ENCODE data around the gene MFN1. TPM values are rescaled to one million over a fixed set of nuclear protein-coding genes. Genes with fewer than 3 reads are reported as not detected.
"Not testable (repeated sequence)": the region's sequence is repeated elsewhere in the genome, so short reads cannot be mapped to it uniquely, and the experiment has no call there.

The MFN1 gene
- total RNA-seq, result 65.7 and 70.5 TPM in 2 replicates

- peak; percentile 92 for DNase-seq (ENCODE audit: low read depth)
These were observed at the start of gene MFN1 for GRCh38 chr3:179347345-179348194. TSS of gene MFN1 (plus strand) at chr3:179347709. CDS start at chr3:179348852, 1,143 bp downstream.

DNA sequence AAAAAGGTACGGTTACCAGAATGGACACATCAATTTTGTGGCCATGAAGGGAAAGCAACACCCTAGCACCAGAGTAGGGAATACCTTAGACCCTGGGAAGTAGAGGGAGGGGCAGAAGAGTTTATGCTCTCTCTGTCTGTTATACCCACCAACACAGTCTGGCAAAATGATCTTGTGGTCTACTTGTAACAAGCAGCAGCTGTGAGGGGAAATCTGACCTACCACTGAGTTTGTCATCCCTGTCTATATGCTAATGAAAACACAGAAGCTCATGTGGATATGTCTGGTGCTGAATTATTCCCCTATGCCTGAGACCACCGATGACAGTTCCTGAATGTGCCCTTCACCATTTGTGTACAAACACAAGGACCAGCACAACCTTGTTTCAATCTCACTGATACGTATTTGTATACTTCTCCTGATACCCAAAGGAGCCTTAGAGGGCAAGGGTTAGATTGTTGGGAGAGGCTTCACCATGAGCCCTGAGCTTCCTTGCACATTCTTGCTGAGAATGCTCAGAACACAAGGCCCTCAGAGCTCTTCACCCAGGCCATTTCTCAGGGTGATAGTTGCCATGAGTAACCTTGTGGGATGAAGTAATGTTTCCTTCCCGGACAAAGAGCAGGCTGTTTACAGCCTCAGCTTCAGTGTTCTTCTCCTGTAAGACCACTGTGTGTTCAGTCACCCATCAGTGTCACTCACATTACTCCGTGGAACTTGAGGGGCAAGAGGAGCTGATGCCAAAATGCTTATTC, 49.4 kb upstream of the MFN1 start:
- no peak for DNase-seq (ENCODE audit: low read depth)

GRCh38 chr3:179299316-179299715, 48.2 kb upstream of the MFN1 start:
- no peak for DNase-seq (ENCODE audit: low read depth)

- no peak for DNase-seq (ENCODE audit: low read depth)
These were observed 47.4 kb upstream of the MFN1 start for GRCh38 chr3:179299999-179300613.

DNA sequence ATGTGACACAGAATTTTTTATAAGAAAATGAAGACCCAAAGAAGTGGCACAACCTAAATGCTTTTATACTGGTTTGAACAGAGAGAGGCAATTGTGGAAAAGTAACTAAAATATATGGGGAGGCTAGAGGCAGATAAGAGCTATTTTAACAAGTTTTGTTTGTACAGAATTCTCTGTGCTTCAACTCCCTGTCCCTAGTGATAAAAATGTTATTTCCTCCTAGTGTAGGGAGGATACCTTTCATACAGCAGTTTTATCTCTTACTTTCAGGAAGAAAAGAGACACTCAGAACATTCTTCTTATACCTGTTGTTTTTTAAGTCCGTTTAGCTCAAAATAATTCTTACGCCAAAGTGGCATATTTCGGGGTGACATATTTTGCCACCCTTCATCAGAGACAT, 45.9 kb upstream of the MFN1 start:
- no peak for DNase-seq (ENCODE audit: low read depth)

GRCh38 chr3:179302111-179302510, 45.4 kb upstream of the MFN1 start:
- DNase-seq (ENCODE audit: low read depth), result no peak

DNA sequence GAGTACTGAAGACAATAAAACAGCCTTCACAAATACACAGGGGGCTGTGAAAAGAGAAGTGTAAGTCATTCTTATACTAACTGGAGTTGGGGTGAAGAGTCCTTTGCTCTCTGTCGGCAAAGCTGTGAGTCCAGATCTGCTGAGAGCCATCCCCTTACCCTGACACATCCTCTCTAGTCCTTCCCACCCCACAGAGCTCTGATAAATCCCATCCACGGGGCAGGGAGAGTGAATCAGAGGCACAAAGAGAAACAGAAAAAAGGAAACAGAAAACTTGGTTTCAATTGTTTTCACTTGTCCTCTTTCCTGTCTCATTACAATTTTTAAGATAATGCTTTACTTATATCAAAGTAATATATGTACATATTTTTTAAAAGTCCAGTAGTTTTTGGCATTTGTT, 42.9 kb upstream of the MFN1 start:
- no peak for DNase-seq (ENCODE audit: low read depth)

DNA sequence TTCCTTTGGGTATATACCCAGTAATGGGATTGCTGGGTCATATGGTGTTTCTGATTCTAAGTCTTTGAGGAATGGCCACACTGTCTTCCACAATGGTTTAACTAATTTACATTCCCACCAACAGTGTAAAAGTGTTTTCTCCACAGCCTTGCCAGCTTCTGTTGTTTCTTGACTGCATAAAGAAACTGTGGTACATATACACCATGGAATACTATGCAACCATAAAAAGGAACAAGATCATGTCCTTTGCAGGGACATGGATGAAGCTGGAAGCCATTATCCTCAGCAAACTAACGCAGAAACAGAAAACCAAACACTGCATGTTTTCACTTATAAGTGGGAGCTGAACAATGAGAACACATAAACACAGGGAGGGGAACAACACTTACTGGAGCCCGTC, 40.1 kb upstream of the MFN1 start:
- not testable (repeated sequence) for DNase-seq (ENCODE audit: low read depth)

DNA sequence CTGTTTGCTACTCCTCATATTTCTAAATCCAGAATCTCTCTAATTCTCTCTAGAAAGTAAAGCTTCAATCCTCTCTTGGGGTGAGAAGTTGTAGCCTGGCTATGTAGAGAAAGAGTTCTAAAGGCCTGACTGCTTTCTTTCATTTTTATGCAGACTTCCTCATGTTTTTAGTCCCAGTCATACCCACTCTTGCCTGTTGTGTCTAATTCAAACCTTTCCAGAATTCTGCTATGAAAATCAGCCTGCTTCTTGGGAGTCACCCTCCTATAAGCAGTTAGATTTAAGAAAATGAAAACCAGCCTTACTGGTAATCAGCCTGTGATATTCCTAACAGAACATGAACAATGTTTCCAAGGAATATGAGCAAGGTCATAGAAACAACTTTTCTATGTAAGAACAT, 39.5 kb upstream of the MFN1 start:
- DNase-seq (ENCODE audit: low read depth), result peak; percentile 38

DNA sequence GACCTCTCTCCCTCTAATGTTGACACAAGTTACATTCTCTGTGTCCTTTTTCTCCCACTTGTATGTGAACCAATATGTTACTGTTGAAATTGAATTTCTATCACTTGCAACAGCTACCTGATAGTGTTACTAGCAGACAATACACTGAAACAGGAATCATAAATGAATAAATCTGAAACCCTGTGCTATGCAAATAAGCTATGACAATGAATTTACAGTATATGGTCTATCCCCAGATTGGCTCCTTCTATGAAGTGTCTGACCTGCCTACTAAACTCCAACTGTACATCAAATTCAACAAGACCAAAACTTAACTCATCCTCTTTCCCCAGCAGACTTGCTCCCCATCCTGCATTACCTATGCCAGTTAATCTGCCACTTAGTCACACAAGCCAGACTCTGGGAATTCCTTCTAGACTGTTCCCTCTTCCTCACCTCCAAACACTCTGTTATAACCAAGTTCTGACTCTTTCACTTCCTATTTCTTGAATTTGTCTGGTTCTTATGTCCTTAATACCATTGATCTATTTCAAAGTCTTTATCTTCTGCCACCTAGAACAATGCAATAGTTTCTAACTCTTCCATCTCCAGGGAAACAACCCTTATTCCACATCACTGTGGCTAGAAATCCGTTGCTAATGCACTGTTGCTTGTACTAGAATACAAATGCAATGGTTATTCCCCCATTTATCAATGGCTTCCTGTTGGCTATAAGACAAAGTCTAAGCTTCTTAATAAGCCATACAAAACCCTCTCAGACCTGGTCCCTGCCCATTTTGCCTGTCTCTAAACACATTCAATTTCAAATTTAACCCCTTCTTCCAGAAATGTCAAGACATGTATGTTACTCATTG, 38.1 kb upstream of the MFN1 start:
- DNase-seq (ENCODE audit: low read depth), result no peak

- no peak for DNase-seq (ENCODE audit: low read depth)
These were observed 28.6 kb upstream of the MFN1 start for GRCh38 chr3:179318876-179319275.

DNA sequence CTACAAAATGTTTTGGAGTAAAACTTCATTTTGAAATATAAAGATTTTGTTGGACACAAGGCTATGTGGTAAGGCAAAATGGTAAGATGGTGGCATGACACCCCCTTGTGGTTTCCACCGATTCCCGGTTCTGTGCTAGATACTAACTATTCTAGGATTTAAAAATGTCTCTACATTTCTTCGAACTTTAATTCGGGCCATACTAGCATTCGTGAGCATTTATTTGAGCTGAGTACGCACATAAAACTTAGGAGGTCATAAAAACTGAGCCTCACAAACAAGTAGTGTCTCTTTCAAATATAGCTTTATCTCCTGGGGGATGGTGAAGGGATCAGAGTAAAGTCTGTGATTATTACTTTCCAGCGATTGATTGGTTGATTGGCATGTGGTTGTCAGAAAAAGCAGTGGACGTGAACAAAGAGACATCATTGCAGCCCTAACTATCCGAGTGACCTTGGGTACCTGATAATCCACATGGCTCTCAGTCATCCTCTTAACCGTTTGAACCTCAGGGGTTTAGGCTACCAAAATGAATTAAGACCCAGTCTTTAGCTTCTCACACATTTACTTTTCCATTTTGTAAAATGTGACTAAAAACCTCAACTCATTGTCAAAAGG, 25.7 kb upstream of the MFN1 start:
- no peak for DNase-seq (ENCODE audit: low read depth)

DNA sequence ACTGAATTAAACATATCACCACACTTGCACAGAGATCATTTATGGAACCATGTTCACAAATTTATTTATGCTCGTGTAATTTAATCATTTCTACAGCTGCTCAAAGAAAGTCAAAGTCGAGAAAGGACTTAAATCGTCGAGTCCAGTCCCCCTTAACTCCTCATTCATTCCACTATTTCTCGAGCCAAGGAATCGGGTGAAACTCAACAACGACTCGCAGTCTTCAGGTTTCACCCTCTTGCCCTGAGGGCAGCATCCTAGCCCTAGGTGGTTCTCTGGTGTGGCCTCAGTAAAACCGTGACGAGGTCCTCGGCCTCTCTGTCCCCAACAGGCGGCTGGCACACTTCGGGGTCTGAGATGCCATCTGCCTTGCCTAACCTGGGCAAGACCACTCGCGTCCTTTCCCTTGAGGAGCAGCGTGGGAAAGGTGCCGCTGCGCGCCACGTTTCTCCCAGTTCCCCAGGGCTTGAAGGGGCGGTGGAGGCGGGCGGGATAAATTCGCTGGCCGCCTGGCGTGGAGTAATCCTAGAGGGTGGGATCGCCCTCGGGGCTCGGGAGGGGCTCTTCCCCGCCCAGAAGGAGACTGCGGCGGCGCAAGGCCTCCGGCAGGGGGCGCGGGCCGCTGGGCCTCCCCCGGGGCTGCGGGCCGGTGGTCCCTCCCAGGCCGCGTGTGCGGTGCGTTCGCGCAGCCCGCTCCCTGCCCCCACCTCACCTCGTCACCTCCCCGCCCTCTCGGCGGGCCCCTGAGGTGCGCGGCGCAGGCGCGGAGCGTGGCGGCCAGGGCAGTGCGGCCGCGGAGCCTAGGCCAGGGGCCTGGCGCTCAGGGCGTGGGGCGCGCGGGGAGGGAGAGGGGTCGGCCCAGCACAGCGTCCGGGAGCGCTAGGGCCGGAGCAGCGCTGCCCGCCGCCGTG, 25.0 kb upstream of the MFN1 start, which contains the start of gene ZNF639:
TSS of gene ZNF639 (plus strand) at position 746 of the 911 bp plus-strand sequence. CDS start 5,263 bp downstream, outside the sequence.
- DNase-seq (ENCODE audit: low read depth), result peak; percentile 27

- DNase-seq (ENCODE audit: low read depth), result no peak
These were observed 24.1 kb upstream of the MFN1 start for GRCh38 chr3:179323197-179324110.

DNA sequence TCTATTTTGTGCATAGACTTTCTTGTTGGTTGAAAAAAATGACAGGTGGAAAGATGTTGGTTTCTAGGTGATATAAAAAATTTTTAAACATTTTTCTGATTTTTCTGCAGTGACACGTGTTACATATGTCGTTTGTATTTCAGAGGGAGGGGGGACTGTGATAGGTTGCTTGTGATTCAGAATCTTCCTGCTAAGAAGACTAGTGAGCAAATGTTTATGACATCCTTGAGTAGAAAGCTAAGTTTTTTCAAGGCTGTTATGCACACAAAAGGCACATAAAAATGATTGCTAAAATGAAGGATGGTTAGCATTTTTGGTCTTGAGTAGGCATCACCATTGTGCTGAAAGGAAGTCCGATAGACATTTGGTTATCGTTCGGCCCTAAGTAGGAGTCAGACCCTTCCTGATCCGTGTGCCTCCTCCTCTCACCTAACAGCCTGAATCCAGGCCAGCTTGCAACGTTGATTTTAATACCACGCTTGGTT, 23.2 kb upstream of the MFN1 start:
- DNase-seq (ENCODE audit: low read depth), result peak; percentile 25

DNA sequence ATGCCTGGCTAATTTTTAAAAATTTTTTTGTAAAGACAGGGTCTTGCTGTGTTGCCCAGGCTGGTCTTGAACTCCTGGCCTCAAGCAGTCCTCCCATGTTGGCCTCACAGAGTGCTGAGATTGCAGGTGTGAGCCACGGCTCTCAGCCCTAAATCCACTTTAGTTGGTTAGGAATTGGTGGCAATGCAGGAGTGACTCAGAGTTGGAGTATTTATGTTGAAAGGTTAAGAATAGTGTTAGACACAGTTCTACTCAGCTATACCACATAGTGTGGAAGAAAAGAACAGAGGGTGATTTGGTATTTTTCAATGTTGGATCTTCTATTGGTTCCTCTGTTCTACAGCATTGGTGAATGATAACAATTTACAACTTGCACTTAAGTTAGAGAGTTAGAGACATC, 17.1 kb upstream of the MFN1 start:
- DNase-seq (ENCODE audit: low read depth), result peak; percentile 22

GRCh38 chr3:179332240-179332639, 15.3 kb upstream of the MFN1 start:
- no peak for DNase-seq (ENCODE audit: low read depth)

GRCh38 chr3:179333084-179333483, 14.4 kb upstream of the MFN1 start:
- no peak for DNase-seq (ENCODE audit: low read depth)
